HL-60 (cell line): Measurements from ENCODE around the gene VENTX.

Source experiments
- GABPA ChIP-seq: IDR thresholded peaks from 2 replicates; pipeline ENCODE4 v1.6.1; 2012; ENCODE audit warnings: low read depth
- POLR2AphosphoS5 ChIP-seq: IDR thresholded peaks from 2 replicates; pipeline ENCODE4 v1.6.1; 2012; ENCODE audit warnings: low read depth
- SPI1 ChIP-seq: IDR thresholded peaks from 2 replicates; pipeline ENCODE4 v1.6.1; 2012; ENCODE audit warnings: low read depth, mild to moderate bottlenecking, borderline replicate concordance
- TF ChIP-seq, protein P1 (sequence below): IDR thresholded peaks from one replicate; pipeline ENCODE4 v1.5.1; 2011; ENCODE audit warnings: low read length, control low read depth, inconsistent platforms; ENCODE audit not compliant: insufficient read depth
- TF ChIP-seq, protein P2 (sequence below): IDR thresholded peaks from 2 replicates; pipeline ENCODE4 v1.6.1; 2012; ENCODE audit warnings: low read depth; ENCODE audit not compliant: insufficient replicate concordance

DNA sequence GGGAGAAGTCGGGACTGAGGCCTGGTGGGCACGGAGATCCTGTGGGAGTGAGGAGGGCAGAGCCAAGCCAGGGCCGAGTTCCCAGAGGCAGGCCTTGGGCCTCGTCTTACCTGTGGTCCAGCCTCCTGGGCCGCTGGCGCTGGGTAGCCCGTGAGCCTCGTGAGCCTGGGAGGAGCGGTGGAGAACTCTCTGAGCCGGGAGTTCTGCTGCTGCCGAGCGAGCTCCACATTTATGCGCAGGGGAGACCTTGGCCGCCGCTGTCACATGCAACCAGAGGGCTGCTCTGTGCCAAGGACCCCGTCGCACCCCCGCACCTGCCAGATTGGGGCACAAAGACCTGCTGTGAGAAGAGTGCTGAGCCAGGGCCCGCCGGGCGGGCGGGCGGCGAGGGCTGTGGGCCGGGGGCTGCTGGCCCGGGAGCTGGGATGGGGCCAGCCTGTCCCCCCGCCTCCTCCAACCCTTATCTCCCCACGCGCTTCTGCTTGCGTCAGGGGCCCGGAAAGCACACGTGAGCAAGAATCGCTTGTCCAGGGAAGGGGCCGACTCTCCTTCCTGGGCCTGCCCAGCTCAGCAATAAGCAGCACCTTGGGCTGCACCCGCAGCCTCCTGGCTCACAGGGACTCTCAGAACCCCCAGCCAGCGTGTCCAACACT is 10.2 kb downstream of the VENTX start:
- TF ChIP-seq, protein P1, sequence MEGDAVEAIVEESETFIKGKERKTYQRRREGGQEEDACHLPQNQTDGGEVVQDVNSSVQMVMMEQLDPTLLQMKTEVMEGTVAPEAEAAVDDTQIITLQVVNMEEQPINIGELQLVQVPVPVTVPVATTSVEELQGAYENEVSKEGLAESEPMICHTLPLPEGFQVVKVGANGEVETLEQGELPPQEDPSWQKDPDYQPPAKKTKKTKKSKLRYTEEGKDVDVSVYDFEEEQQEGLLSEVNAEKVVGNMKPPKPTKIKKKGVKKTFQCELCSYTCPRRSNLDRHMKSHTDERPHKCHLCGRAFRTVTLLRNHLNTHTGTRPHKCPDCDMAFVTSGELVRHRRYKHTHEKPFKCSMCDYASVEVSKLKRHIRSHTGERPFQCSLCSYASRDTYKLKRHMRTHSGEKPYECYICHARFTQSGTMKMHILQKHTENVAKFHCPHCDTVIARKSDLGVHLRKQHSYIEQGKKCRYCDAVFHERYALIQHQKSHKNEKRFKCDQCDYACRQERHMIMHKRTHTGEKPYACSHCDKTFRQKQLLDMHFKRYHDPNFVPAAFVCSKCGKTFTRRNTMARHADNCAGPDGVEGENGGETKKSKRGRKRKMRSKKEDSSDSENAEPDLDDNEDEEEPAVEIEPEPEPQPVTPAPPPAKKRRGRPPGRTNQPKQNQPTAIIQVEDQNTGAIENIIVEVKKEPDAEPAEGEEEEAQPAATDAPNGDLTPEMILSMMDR: no peak
- TF ChIP-seq, protein P2, sequence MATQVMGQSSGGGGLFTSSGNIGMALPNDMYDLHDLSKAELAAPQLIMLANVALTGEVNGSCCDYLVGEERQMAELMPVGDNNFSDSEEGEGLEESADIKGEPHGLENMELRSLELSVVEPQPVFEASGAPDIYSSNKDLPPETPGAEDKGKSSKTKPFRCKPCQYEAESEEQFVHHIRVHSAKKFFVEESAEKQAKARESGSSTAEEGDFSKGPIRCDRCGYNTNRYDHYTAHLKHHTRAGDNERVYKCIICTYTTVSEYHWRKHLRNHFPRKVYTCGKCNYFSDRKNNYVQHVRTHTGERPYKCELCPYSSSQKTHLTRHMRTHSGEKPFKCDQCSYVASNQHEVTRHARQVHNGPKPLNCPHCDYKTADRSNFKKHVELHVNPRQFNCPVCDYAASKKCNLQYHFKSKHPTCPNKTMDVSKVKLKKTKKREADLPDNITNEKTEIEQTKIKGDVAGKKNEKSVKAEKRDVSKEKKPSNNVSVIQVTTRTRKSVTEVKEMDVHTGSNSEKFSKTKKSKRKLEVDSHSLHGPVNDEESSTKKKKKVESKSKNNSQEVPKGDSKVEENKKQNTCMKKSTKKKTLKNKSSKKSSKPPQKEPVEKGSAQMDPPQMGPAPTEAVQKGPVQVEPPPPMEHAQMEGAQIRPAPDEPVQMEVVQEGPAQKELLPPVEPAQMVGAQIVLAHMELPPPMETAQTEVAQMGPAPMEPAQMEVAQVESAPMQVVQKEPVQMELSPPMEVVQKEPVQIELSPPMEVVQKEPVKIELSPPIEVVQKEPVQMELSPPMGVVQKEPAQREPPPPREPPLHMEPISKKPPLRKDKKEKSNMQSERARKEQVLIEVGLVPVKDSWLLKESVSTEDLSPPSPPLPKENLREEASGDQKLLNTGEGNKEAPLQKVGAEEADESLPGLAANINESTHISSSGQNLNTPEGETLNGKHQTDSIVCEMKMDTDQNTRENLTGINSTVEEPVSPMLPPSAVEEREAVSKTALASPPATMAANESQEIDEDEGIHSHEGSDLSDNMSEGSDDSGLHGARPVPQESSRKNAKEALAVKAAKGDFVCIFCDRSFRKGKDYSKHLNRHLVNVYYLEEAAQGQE: no peak
- TF ChIP-seq GABPA (no peak), POLR2AphosphoS5 (no peak), SPI1 (no peak)
